GM04503 (cell line): ENCODE data around the gene PDRG1.

Source experiments
- DNase-seq: peaks from one replicate; pipeline ENCODE4 v3.0.0-alpha.2; 2012; ENCODE audit warnings: low read depth

The PDRG1 gene

DNA sequence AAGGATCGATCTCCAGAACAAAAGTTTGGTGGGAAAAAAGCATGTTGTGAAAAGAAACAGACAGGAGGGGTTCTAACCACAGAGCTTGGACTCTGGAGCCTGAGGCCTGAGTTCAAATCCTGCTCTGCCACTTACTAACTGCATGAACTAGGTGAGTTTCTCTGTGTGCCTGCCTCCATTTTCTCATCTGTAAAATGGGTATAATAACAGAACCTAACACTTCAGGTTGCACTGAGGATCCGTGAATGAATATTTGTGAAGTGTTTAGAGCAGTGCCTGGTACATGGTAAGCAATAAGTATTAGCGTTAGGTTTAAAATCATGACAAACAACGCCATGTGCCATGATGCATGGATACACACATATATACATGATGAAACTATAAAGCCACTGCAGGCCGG is 44.8 kb downstream of the PDRG1 start:
- no peak for DNase-seq

DNA sequence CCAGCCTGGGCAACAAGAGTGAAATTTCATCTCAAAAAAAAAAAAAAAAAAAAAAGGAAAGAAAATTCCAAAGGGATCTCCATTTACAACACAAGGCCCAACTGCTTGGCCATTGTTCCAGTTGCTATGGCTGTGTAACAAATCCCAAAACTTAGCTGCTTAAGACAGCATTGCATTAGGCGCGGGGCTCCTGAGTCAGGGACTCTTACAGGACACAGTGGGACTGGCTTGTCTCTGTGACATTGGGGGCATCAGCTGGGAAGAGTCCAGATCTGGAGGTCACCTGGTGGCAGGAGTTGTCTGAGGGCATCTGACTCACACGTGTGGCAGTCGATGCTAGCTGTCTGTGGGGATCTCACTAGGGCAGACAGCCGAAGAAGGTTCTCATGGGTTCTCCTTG is 45.8 kb downstream of the PDRG1 start:
- DNase-seq, result no peak

DNA sequence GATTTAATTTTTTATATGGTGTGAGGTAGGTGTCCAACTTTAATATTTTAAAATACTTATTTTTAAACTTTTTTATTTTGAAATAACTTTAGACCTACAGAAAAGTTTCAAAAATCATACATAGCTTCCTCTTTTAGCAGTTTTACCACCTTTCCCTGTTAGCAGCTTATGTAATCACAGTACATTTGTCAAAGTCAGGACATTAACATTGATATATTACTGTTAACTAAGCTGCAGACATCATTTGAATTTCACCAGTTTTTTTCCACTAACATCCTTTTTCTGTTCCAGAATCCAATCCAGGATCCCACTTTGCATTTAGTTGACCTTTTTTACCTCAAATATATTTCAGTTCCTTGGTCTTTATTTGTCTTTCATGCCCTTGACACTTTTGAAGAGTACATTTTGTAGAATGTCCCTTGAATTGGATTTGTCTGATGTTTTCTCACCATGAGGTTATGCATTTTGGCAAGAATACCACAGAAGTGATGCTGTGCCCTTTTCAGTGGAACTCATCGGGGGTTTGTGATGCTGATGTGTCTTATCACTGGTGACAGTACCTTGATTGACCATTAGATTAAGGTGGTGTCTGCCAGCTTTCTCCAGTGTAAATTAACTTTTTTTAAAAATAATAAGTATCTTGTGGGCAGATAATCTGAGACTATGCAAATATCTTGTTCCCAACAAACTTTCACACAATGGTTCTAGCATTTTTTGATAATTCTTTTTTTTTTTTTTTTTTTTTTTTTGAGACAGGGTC is 48.0 kb downstream of the PDRG1 start:
- DNase-seq, result no peak

DNA sequence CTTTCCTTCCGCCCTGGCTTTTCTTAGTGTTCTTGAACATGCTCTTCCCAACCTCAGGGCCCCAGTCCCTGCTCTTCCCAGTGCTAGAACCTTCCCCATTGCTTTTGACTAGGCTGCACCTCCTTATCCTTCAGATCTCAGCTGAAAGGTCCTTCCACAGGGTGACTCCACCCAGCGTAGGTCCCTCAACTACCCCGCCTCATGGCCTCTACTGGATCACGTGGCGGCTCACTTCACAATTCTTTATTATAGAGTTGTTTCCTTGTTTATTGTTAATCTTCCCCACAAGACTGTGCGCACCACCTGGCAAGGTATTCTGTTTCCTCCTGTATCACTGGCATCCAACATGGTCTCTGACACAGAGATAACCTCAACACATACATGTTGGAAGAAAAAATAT is 50.2 kb downstream of the PDRG1 start:
- no peak for DNase-seq

DNA sequence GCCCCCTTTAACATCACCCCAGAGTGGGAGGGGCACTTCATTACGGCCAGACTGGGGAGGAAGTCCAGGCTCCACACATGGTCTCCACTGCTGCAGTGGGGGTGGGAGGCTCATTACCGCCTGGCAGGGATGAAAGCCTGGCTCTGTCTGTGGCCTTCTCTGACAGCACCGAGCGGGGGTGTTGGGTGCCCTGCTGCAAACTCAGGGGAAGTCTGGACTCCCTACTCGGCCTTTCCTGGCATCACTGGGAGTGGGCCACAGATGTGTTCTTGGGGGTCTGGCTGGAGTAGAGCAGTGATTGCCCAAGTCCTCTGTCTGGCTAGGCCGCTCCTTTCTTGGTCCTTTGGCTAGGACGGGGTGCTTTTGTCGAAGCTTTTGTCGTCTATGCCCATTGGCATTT is 54.3 kb downstream of the PDRG1 start:
- no peak for DNase-seq

DNA sequence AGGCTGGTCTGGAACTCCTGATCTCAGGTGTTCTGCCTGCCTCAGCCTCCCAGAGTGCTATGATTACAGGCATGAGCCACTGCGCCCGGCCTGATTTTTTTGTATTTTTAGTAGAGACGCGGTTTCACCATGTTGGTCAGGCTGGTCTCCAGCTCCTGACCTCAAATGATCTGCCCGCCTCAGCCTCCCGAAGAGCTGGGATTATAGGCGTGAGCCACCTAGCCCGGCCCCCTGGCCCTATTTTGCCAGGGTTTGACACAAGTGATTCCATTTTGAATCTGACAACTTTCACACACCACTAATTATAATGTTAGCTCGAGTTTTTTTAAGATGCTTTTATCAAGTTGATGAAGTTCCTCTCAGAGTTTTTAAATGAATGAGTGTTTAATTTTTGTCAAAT is 55.8 kb downstream of the PDRG1 start:
- DNase-seq, result no peak

DNA sequence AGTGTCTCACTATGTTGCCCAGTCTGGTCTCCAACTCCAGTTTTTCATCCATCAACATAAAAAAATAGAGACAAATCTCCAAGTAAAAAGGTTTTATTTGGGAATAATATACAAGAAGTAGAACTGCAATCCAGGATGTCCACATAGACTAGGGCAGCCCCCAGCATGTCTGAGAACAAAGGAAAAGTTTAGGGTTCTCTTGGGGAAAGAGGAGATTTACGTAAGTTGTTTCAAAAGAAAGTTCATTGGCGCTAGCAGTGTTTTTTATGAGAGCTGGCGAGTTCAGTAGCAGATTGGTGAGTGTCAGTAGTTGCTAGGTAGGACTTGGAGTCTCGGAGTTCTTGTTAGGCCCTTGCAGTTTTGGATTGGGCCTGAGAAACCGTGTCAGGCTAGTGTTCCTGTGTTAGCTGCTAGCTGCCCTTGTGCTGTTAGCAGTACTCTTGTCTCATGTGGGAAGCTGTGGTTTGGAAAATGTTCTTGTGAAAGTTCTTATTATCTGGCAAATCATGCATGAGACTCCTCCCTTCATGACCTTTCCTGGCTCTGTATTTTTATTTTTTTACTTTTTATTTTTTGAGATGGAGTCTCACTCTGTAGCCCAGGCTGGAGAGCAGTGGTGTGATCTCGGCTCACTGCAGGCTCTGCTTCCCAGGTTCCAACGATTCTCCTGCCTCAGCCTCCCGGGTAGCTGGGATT is 56.7 kb downstream of the PDRG1 start:
- peak; percentile 67 for DNase-seq
